NB4 (cell line): ENCODE results near the gene RFC3.
A peak's percentile ranks its signal among the peaks of the same experiment; 100 is the strongest.

Experiments used
- DNase-seq: peaks from one replicate; pipeline ENCODE4 v3.0.0; 2010; ENCODE audit warnings: low read depth
- H3K4me3 ChIP-seq: one replicate; pipeline ENCODE4 v1.5.1; 2011; ENCODE audit warnings: mild to moderate bottlenecking, low read depth, low read length, moderate library complexity
- MYC ChIP-seq: IDR thresholded peaks from 2 replicates; pipeline ENCODE4 v1.6.1; 2011; ENCODE audit warnings: low read depth, low read length
- POLR2A ChIP-seq: IDR thresholded peaks from 2 replicates; pipeline ENCODE4 v1.6.1; 2011; ENCODE audit warnings: mild to moderate bottlenecking; ENCODE audit not compliant: insufficient read length; ENCODE audit errors: extremely low read depth
- TF ChIP-seq, protein P1 (sequence below): IDR thresholded peaks from 2 replicates; pipeline ENCODE4 v1.6.1; 2011; ENCODE audit warnings: low read depth, low read length
- TF ChIP-seq, protein P2 (sequence below): IDR thresholded peaks from one replicate; pipeline ENCODE4 v1.5.1; 2012; ENCODE audit warnings: low read depth, low read length

The RFC3 gene

DNA sequence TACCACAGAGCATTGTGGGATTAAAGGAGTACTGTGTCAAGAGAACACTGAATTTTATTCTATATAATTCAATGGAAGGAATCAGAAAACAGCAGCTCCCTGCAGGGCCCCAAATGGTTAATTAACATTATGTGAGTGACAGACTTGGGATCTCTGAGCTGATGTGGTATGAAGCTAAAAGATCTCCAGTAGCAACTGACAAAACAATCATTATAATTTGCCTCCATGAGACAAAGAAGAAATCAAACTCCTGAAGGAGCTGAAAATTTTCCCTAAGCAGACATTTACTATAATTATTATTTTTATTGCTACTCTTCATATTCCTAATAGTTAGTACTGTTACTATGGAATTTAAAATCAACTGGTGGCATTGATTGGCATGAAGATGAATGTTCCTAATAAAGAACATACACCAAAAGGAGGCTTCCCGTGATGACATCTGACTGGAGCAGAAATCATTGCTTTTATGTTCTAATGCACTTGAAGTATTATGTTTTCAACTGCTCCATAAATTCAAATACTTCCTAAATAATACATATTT, 28.8 kb upstream of the RFC3 start:
- DNase-seq = no peak
- TF ChIP-seq MYC (no peak), POLR2A (no peak)
- TF ChIP-seq, protein P1, sequence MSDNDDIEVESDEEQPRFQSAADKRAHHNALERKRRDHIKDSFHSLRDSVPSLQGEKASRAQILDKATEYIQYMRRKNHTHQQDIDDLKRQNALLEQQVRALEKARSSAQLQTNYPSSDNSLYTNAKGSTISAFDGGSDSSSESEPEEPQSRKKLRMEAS = no peak
- TF ChIP-seq, protein P2, sequence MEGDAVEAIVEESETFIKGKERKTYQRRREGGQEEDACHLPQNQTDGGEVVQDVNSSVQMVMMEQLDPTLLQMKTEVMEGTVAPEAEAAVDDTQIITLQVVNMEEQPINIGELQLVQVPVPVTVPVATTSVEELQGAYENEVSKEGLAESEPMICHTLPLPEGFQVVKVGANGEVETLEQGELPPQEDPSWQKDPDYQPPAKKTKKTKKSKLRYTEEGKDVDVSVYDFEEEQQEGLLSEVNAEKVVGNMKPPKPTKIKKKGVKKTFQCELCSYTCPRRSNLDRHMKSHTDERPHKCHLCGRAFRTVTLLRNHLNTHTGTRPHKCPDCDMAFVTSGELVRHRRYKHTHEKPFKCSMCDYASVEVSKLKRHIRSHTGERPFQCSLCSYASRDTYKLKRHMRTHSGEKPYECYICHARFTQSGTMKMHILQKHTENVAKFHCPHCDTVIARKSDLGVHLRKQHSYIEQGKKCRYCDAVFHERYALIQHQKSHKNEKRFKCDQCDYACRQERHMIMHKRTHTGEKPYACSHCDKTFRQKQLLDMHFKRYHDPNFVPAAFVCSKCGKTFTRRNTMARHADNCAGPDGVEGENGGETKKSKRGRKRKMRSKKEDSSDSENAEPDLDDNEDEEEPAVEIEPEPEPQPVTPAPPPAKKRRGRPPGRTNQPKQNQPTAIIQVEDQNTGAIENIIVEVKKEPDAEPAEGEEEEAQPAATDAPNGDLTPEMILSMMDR = no peak
- H3K4me3 ChIP-seq = no peak overlapping the region

DNA sequence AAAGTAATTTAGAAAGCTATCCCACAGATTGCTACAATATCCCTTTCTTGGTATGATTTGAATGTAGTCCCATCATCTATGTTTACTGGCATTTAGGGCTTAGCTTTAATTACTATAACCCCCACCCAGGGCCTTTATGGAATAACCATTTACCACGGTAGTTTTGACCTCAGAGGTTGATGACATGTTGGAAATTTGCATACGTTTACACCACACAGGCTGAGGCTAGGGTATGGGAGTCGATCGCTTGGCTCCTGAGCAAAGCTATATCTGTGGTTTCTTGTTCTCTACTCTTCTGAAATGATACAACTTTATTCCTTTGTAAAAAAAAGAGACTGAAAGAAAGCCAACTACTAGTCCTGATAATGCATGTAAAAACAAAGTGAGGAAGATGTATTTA, 28.2 kb upstream of the RFC3 start:
- DNase-seq = no peak
- H3K4me3 ChIP-seq = no peak overlapping the region
- TF ChIP-seq, protein P1 = no peak
- TF ChIP-seq MYC = no peak
- TF ChIP-seq, protein P2 = no peak
- TF ChIP-seq POLR2A = no peak

DNA sequence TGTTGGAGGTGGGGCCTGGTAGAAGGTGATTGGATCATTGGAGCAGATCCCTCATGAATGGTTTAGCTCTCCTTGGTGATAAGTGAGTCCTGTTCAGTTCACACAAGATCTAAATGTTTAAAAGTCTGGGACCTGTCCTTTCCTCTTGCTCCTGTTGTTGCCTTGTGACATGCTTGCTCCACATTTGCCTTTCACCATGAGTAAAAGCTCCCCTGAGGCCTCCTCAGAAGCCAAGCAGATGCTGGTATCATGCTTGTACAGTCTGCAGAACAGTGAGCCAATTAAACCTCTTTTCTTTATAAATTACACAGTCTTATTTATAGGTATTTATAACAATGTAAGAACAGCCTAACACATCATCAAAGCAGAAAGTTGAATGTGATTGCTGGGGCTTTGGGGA, 24.2 kb upstream of the RFC3 start:
- H3K4me3 ChIP-seq = no peak overlapping the region
- TF ChIP-seq MYC (no peak), POLR2A (no peak)
- TF ChIP-seq, protein P2 = no peak
- TF ChIP-seq, protein P1 = no peak
- peak; percentile 22 for DNase-seq

DNA sequence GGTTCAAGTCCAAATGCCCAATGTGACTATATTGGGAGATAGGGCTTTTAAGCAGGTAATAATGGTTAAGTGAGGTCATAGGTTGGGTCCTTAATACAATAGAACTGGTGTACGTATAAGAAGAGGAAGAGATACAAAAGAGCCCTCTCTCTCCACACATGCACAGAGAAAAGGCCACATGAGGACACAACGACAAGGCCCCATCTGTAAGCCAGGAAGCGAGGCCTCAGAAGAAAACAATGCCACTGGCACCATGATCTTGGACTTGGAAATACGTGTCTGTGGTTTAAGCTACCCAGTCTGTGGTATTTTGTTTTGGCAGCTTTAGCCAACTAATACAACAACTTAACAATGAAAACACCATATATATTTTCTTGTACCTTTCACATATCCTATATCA, 23.4 kb upstream of the RFC3 start:
- TF ChIP-seq POLR2A = no peak
- TF ChIP-seq, protein P2 = no peak
- TF ChIP-seq, protein P1 = no peak
- no peak for TF ChIP-seq MYC
- DNase-seq = peak; percentile 61
- no peak overlapping the region for H3K4me3 ChIP-seq

DNA sequence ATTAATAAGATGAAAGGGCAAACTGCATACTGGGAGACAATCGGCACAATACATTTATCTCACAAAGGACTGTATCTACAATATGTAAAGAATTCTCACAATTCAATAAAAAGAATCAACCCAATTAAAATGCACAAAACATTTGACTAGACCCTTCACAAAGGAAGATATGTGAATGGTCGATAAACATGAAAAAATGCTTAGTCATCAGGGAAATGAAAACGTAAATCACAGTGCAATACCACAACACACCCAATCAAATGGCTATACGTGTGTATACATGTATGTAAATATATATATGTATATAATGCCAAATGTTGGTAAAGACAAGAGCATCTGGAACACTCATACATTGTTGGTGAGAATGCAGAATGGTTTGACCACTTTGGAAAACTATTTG, 21.9 kb upstream of the RFC3 start:
- H3K4me3 ChIP-seq = no peak overlapping the region
- TF ChIP-seq, protein P1 = no peak
- TF ChIP-seq MYC (no peak), POLR2A (no peak)
- TF ChIP-seq, protein P2 = no peak

More for the DNA sequence above, 21.9 kb upstream of the RFC3 start:
- DNase-seq = no peak
